Measurements from ENCODE around the gene CADPS2. TPM values are rescaled to one million over a fixed set of nuclear protein-coding genes. Genes with fewer than 3 reads are reported as not detected.

CADPS2 gene
- total RNA-seq, 1 donor from 2014 or later: 27.8 TPM

GRCh38 chr7:122397381-122397780 lies 488.9 kb downstream of the CADPS2 start:
- Mint-ChIP-seq H3K36me3 (ENCODE audit: low read depth, unreplicated experiment) (peaks cover 5% of the 10 kb centered on the region), H3K4me3 (ENCODE audit: unreplicated experiment) (no peak overlapping the region), H3K9me3 (ENCODE audit: unreplicated experiment) (no peaks in the 10 kb centered on the region), H3K27me3 (ENCODE audit: unreplicated experiment) (peaks cover 2% of the 10 kb centered on the region), H3K4me1 (ENCODE audit: unreplicated experiment) (no peaks in the 10 kb centered on the region), H3K27ac (ENCODE audit: unreplicated experiment) (no peak overlapping the region)
- DNase-seq (ENCODE audit: low spot score): no peak
- no peak for TF ChIP-seq CTCF (IDR thresholded peaks at IDR 0.05; ENCODE audit: unreplicated experiment)

- Mint-ChIP-seq H3K4me1 (ENCODE audit: unreplicated experiment) (no peaks in the 10 kb centered on the region), H3K27me3 (ENCODE audit: unreplicated experiment) (peaks cover 2% of the 10 kb centered on the region), H3K36me3 (ENCODE audit: low read depth, unreplicated experiment) (peaks cover 5% of the 10 kb centered on the region), H3K9me3 (ENCODE audit: unreplicated experiment) (no peaks in the 10 kb centered on the region), H3K4me3 (ENCODE audit: unreplicated experiment) (no peak overlapping the region), H3K27ac (ENCODE audit: unreplicated experiment) (no peak overlapping the region)
- no peak for DNase-seq (ENCODE audit: low spot score)
- no peak for TF ChIP-seq CTCF (IDR thresholded peaks at IDR 0.05; ENCODE audit: unreplicated experiment)
Measured at GRCh38 chr7:122394512-122394911, 491.7 kb downstream of the CADPS2 start.

GRCh38 chr7:122384528-122384927 lies 501.7 kb downstream of the CADPS2 start:
- no peaks in the 10 kb centered on the region for H3K4me1 Mint-ChIP-seq (ENCODE audit: unreplicated experiment)

GRCh38 chr7:122383934-122384333 lies 502.3 kb downstream of the CADPS2 start:
- H3K27ac Mint-ChIP-seq (ENCODE audit: unreplicated experiment): no peak overlapping the region
- H3K36me3 Mint-ChIP-seq (ENCODE audit: low read depth, unreplicated experiment): no peaks in the 10 kb centered on the region
- no peak for DNase-seq (ENCODE audit: low spot score)
- no peak overlapping the region for H3K4me3 Mint-ChIP-seq (ENCODE audit: unreplicated experiment)
- no peaks in the 10 kb centered on the region for H3K4me1 Mint-ChIP-seq (ENCODE audit: unreplicated experiment)
- no peak for TF ChIP-seq CTCF (IDR thresholded peaks at IDR 0.05; ENCODE audit: unreplicated experiment)
- H3K27me3 Mint-ChIP-seq (ENCODE audit: unreplicated experiment): no peaks in the 10 kb centered on the region
- no peaks in the 10 kb centered on the region for H3K9me3 Mint-ChIP-seq (ENCODE audit: unreplicated experiment)

More at GRCh38 chr7:122384528-122384927, 501.7 kb downstream of the CADPS2 start:
- DNase-seq (ENCODE audit: low spot score): no peak
- Mint-ChIP-seq H3K36me3 (ENCODE audit: low read depth, unreplicated experiment) (no peaks in the 10 kb centered on the region), H3K27ac (ENCODE audit: unreplicated experiment) (no peak overlapping the region), H3K9me3 (ENCODE audit: unreplicated experiment) (no peaks in the 10 kb centered on the region), H3K4me3 (ENCODE audit: unreplicated experiment) (no peak overlapping the region), H3K27me3 (ENCODE audit: unreplicated experiment) (no peaks in the 10 kb centered on the region)
- TF ChIP-seq CTCF (IDR thresholded peaks at IDR 0.05; ENCODE audit: unreplicated experiment): no peak

- Mint-ChIP-seq H3K27me3 (ENCODE audit: unreplicated experiment) (no peaks in the 10 kb centered on the region), H3K9me3 (ENCODE audit: unreplicated experiment) (no peaks in the 10 kb centered on the region), H3K27ac (ENCODE audit: unreplicated experiment) (no peak overlapping the region), H3K4me1 (ENCODE audit: unreplicated experiment) (no peaks in the 10 kb centered on the region), H3K4me3 (ENCODE audit: unreplicated experiment) (no peak overlapping the region), H3K36me3 (ENCODE audit: low read depth, unreplicated experiment) (no peaks in the 10 kb centered on the region)
- DNase-seq (ENCODE audit: low spot score): no peak
- TF ChIP-seq CTCF (IDR thresholded peaks at IDR 0.05; ENCODE audit: unreplicated experiment): no peak
Measured at GRCh38 chr7:122380992-122381391, 505.3 kb downstream of the CADPS2 start.
